OCI-LY3 (cell line): ENCODE data around the gene ASH1L.

ENCODE experiments used
- H2AFZ ChIP-seq: fragments of 200-600, 300-600 bp; shearing (Covaris generic); 2 replicates; pipeline ENCODE4 v1.6.0; 2014; ENCODE audit warnings: antibody characterized with exemption, low read depth, low read length
- H3K27ac ChIP-seq: fragments of 200-600, 300-600 bp; sonication (generic); 2 replicates; pipeline ENCODE4 v1.5.1; 2014; ENCODE audit warnings: mild to moderate bottlenecking, low read length, moderate library complexity, mixed read lengths
- H3K27me3 ChIP-seq: fragments of 200-600, 300-600 bp; sonication (generic); 2 replicates; pipeline ENCODE4 v1.6.1; 2014; ENCODE audit warnings: low read depth, low read length, mixed read lengths
- H3K36me3 ChIP-seq: fragments of 200-600, 300-600 bp; sonication (generic); replicated peaks from 2 replicates; pipeline ENCODE3; 2014; ENCODE audit warnings: low read depth, low read length, mixed read lengths
- H3K4me1 ChIP-seq: fragments of 300-600, 200-600 bp; sonication (generic); 2 replicates; pipeline ENCODE4 v1.6.1; 2014; ENCODE audit warnings: low read length, mixed read lengths
- H3K4me2 ChIP-seq: fragments of 200-600, 300-600 bp; sonication (generic); 2 replicates; pipeline ENCODE4 v1.6.1; 2014; ENCODE audit warnings: low read length, mixed read lengths
- H3K4me3 ChIP-seq: fragments of 300-600, 200-600 bp; sonication (generic); 2 replicates; pipeline ENCODE4 v1.5.1; 2014; ENCODE audit warnings: antibody characterized with exemption, mild to moderate bottlenecking, low read length, moderate library complexity
- H3K79me2 ChIP-seq: fragments of 300-600, 200-600 bp; shearing (Covaris generic); 2 replicates; pipeline ENCODE4 v1.6.1; 2014; ENCODE audit warnings: mild to moderate bottlenecking, low read length, mixed read lengths
- H3K9ac ChIP-seq: fragments of 300-600, 200-600 bp; shearing (Covaris generic); 2 replicates; pipeline ENCODE4 v1.6.0; 2014; ENCODE audit warnings: mild to moderate bottlenecking, low read length, moderate library complexity
- H3K9me3 ChIP-seq: fragments of 200-600, 300-600 bp; shearing (Covaris generic); 2 replicates; pipeline ENCODE4 v1.6.1; 2014; ENCODE audit warnings: low read length, mixed read lengths; ENCODE audit not compliant: insufficient read depth
- H4K20me1 ChIP-seq: fragments of 200-600, 300-600 bp; sonication (generic); 2 replicates; pipeline ENCODE4 v1.6.1; 2016; ENCODE audit warnings: low read length, mixed read lengths; ENCODE audit not compliant: insufficient read depth
- CTCF ChIP-seq: fragments of 200-600, 300-600 bp; sonication (generic); IDR thresholded peaks from 2 replicates; pipeline ENCODE4 v1.5.1; 2014; ENCODE audit warnings: antibody characterized with exemption, low read length, low read depth
- EZH2phosphoT487 ChIP-seq: fragments of 200-600 bp; shearing (Covaris generic); IDR thresholded peaks from 2 replicates; pipeline ENCODE4 v1.6.1; 2018; ENCODE audit warnings: antibody characterized with exemption, mixed run types, low read depth

ASH1L gene

GRCh38 chr1:155383406-155383805, 179.2 kb downstream of the ASH1L start:
- no peak overlapping the region for H3K9ac ChIP-seq
- no peak overlapping the region for H3K27ac ChIP-seq
- no peak overlapping the region for H3K4me3 ChIP-seq
- TF ChIP-seq CTCF (no peak), EZH2phosphoT487 (no peak)
- no peaks in the 10 kb centered on the region for H4K20me1 ChIP-seq
- H3K4me2 ChIP-seq, result no peak overlapping the region
- no peaks in the 10 kb centered on the region for H3K4me1 ChIP-seq
- no peaks in the 10 kb centered on the region for H3K9me3 ChIP-seq
- H2AFZ ChIP-seq, result no peak overlapping the region
- H3K27me3 ChIP-seq, result no peaks in the 10 kb centered on the region
- H3K79me2 ChIP-seq, result no peaks in the 10 kb centered on the region
- peaks cover 14% of the 10 kb centered on the region for H3K36me3 ChIP-seq

- Histone ChIP-seq H2AFZ (no peak overlapping the region), H3K4me1 (no peaks in the 10 kb centered on the region), H4K20me1 (no peaks in the 10 kb centered on the region), H3K36me3 (peaks cover 21% of the 10 kb centered on the region), H3K4me2 (no peak overlapping the region), H3K27ac (no peak overlapping the region), H3K4me3 (no peak overlapping the region), H3K9ac (no peak overlapping the region), H3K79me2 (no peaks in the 10 kb centered on the region), H3K9me3 (no peaks in the 10 kb centered on the region), H3K27me3 (no peaks in the 10 kb centered on the region)
- TF ChIP-seq EZH2phosphoT487, result no peak
- TF ChIP-seq CTCF, result no peak
These were observed 182.9 kb downstream of the ASH1L start for GRCh38 chr1:155379631-155380090.

- Histone ChIP-seq H2AFZ (no peak overlapping the region), H3K4me1 (no peaks in the 10 kb centered on the region), H3K79me2 (no peaks in the 10 kb centered on the region), H3K36me3 (peaks cover 21% of the 10 kb centered on the region), H3K4me2 (no peak overlapping the region), H3K4me3 (no peak overlapping the region), H3K27me3 (no peaks in the 10 kb centered on the region), H4K20me1 (no peaks in the 10 kb centered on the region), H3K9me3 (no peaks in the 10 kb centered on the region), H3K9ac (no peak overlapping the region), H3K27ac (no peak overlapping the region)
- TF ChIP-seq CTCF (no peak), EZH2phosphoT487 (no peak)
These were observed 183.4 kb downstream of the ASH1L start for GRCh38 chr1:155379180-155379579.

GRCh38 chr1:155360051-155360450, 202.6 kb downstream of the ASH1L start:
- Histone ChIP-seq H3K9me3 (no peaks in the 10 kb centered on the region), H3K36me3 (peaks cover 17% of the 10 kb centered on the region), H3K4me3 (no peak overlapping the region), H3K4me2 (no peak overlapping the region), H3K27ac (no peak overlapping the region), H3K27me3 (no peaks in the 10 kb centered on the region), H3K9ac (no peak overlapping the region), H3K79me2 (no peaks in the 10 kb centered on the region), H3K4me1 (0 out of 2 replicates have a peak, but pooled peaks cover 4% of the 10 kb centered on the region), H2AFZ (no peak overlapping the region), H4K20me1 (no peaks in the 10 kb centered on the region)
- no peak for TF ChIP-seq CTCF
- no peak for TF ChIP-seq EZH2phosphoT487
